ENCODE measurements around the gene SCARB1. TPM values are rescaled to one million over a fixed set of nuclear protein-coding genes. Genes with fewer than 3 reads are reported as not detected.
A peak's percentile ranks its signal among the peaks of the same experiment; 100 is the strongest.

The SCARB1 gene
- total and polyA plus RNA-seq, 9 of the 15 experiments (the other 6 are each of a cell fraction or from before 2014, with no cell fraction given) = 0.56 to 157 (median 52.8) TPM

DNA sequence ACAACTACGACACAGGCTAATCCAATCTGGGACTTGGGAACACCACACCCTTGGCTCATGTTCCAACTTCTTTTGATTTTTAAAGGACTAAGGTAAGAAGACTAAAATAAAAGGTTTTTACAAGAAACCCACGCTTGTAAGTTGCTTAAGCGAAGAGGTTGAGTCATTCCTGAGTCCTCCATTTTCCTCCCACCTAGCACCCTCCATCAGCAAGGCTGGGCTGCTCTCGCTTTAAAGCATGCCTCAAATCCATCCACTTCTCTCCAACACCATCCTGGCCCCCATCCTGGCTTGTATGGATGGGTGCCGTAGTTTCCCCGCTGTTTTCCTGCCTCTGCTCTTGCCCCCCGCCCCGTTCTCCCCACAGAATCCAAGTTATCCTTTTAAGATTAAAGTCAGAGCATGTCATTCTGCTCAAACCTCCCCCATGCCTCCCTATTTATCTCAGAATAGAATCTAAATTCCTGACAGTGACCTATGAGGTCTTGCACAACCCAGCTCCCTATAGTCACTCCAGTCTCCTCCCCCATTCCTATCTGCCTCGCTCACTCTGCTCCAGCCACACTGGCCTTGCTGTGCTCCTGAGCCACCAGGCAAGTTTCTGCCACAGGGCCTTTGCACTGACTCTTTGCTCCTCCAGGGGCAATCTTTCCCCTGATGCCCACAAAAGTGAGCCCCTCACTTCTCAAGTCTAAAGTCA is 34.5 kb downstream of the SCARB1 start (continued):
- TF ChIP-seq, protein P1, sequence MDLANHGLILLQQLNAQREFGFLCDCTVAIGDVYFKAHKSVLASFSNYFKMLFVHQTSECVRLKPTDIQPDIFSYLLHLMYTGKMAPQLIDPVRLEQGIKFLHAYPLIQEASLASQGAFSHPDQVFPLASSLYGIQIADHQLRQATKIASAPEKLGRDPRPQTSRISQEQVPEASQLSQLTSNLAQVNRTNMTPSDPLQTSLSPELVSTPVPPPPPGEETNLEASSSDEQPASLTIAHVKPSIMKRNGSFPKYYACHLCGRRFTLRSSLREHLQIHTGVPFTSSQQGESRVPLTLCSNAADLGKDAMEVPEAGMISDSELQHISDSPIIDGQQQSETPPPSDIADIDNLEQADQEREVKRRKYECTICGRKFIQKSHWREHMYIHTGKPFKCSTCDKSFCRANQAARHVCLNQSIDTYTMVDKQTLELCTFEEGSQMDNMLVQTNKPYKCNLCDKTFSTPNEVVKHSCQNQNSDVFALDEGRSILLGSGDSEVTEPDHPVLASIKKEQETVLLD (IDR thresholded peaks at IDR 0.05) = no peak
- TF ChIP-seq PRPF4 (IDR thresholded peaks at IDR 0.05; ENCODE audit: insufficient read depth, low read depth, low read length, poor library complexity, severe bottlenecking) (no peak), ZC3H4 (CRISPR knock-in tag; IDR thresholded peaks at IDR 0.05; ENCODE audit: borderline replicate concordance) (no peak), NFATC3 (IDR thresholded peaks at IDR 0.05) (no peak), ZNF76 (CRISPR knock-in tag; IDR thresholded peaks at IDR 0.05; ENCODE audit: borderline replicate concordance) (no peak), TEAD1 (CRISPR knock-in tag; IDR thresholded peaks at IDR 0.05) (0 out of 4 replicates have a peak, but pooled peaks of 1 of the 2 experiments have one; percentile 7), MAZ (CRISPR knock-in tag; conservative IDR thresholded peaks at IDR 0.05 in 1 of 2, IDR thresholded peaks at IDR 0.05 in 1 of 2) (0 out of 4 replicates have a peak, but pooled peaks of 1 of the 2 experiments have one; percentile 22), ZNF143 (CRISPR knock-in tag; IDR thresholded peaks at IDR 0.05) (no peak), TBP (optimal IDR thresholded peaks at IDR 0.05; ENCODE audit: low read depth, low read length) (no peak), DACH1 (IDR thresholded peaks at IDR 0.05; ENCODE audit: partially characterized antibody) (peak; percentile 34), ARNT (IDR thresholded peaks at IDR 0.05) (0 out of 4 replicates have a peak, but pooled peaks of 1 of the 2 experiments have one; percentile 42), TAL1 (IDR thresholded peaks at IDR 0.05) (0 out of 2 replicates have a peak, but pooled peaks have one; percentile 19), CREM (IDR thresholded peaks at IDR 0.05; ENCODE audit: low read depth) (peak; percentile 31; the same call in 1 of the 2 replicates), LEF1 (IDR thresholded peaks at IDR 0.05) (peak; percentile 39; the same call in 1 of the 2 replicates), CEBPB (tag; IDR thresholded peaks at IDR 0.05) (peak; percentile 98), PYGO2 (tag; IDR thresholded peaks at IDR 0.05) (no peak), SMAD3 (CRISPR knock-in tag; conservative IDR thresholded peaks at IDR 0.05) (no peak), TRIM24 (IDR thresholded peaks at IDR 0.05) (peak; percentile 71 to 72)
- TF ChIP-seq, protein P2, sequence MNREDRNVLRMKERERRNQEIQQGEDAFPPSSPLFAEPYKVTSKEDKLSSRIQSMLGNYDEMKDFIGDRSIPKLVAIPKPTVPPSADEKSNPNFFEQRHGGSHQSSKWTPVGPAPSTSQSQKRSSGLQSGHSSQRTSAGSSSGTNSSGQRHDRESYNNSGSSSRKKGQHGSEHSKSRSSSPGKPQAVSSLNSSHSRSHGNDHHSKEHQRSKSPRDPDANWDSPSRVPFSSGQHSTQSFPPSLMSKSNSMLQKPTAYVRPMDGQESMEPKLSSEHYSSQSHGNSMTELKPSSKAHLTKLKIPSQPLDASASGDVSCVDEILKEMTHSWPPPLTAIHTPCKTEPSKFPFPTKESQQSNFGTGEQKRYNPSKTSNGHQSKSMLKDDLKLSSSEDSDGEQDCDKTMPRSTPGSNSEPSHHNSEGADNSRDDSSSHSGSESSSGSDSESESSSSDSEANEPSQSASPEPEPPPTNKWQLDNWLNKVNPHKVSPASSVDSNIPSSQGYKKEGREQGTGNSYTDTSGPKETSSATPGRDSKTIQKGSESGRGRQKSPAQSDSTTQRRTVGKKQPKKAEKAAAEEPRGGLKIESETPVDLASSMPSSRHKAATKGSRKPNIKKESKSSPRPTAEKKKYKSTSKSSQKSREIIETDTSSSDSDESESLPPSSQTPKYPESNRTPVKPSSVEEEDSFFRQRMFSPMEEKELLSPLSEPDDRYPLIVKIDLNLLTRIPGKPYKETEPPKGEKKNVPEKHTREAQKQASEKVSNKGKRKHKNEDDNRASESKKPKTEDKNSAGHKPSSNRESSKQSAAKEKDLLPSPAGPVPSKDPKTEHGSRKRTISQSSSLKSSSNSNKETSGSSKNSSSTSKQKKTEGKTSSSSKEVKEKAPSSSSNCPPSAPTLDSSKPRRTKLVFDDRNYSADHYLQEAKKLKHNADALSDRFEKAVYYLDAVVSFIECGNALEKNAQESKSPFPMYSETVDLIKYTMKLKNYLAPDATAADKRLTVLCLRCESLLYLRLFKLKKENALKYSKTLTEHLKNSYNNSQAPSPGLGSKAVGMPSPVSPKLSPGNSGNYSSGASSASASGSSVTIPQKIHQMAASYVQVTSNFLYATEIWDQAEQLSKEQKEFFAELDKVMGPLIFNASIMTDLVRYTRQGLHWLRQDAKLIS (CRISPR knock-in tag; IDR thresholded peaks at IDR 0.05) = no peak
- TF ChIP-seq, protein P3, sequence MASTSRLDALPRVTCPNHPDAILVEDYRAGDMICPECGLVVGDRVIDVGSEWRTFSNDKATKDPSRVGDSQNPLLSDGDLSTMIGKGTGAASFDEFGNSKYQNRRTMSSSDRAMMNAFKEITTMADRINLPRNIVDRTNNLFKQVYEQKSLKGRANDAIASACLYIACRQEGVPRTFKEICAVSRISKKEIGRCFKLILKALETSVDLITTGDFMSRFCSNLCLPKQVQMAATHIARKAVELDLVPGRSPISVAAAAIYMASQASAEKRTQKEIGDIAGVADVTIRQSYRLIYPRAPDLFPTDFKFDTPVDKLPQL (IDR thresholded peaks at IDR 0.05; ENCODE audit: extremely low read depth, insufficient read length) = no peak
- TF ChIP-seq, protein P4, sequence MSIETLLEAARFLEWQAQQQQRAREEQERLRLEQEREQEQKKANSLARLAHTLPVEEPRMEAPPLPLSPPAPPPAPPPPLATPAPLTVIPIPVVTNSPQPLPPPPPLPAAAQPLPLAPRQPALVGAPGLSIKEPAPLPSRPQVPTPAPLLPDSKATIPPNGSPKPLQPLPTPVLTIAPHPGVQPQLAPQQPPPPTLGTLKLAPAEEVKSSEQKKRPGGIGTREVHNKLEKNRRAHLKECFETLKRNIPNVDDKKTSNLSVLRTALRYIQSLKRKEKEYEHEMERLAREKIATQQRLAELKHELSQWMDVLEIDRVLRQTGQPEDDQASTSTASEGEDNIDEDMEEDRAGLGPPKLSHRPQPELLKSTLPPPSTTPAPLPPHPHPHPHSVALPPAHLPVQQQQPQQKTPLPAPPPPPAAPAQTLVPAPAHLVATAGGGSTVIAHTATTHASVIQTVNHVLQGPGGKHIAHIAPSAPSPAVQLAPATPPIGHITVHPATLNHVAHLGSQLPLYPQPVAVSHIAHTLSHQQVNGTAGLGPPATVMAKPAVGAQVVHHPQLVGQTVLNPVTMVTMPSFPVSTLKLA (conservative IDR thresholded peaks at IDR 0.05) = no peak
